ENCODE data around the gene KCNT1. TPM values are rescaled to one million over a fixed set of nuclear protein-coding genes. Genes with fewer than 3 reads are reported as not detected.

The KCNT1 gene
- total RNA-seq, 1 experiment from 2014 or later = 0.51 TPM

DNA sequence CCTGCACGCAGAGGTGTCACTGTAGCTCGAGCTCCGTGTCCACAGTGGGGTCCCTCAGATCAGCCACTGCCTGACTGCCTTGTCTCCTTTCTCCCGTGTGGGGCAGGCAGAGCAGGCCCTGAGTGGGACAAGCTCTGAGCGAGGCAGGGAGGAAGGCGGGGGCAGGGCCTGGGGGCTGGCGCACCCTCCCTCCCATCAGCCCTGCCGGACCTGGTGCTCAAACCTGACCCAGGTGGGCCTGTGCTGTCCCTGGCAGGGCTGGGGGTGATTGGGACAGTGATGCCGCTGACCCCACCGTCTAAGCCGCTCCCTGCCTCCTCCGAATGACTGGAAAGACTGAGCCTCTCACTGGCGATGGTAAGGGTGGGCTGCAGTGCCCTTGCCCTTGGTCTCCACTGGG lies 60.9 kb downstream of the KCNT1 start:
- no peaks in the 10 kb centered on the region for H3K27me3 ChIP-seq
- H3K9me3 ChIP-seq (replicated peaks) = no peaks in the 10 kb centered on the region
- no peaks in the 10 kb centered on the region for H3K36me3 ChIP-seq
- H3K27ac ChIP-seq = no peak overlapping the region
- no peaks in the 10 kb centered on the region for H3K4me1 ChIP-seq
- DNase-seq = no peak
- no peak overlapping the region for H3K4me3 ChIP-seq

DNA sequence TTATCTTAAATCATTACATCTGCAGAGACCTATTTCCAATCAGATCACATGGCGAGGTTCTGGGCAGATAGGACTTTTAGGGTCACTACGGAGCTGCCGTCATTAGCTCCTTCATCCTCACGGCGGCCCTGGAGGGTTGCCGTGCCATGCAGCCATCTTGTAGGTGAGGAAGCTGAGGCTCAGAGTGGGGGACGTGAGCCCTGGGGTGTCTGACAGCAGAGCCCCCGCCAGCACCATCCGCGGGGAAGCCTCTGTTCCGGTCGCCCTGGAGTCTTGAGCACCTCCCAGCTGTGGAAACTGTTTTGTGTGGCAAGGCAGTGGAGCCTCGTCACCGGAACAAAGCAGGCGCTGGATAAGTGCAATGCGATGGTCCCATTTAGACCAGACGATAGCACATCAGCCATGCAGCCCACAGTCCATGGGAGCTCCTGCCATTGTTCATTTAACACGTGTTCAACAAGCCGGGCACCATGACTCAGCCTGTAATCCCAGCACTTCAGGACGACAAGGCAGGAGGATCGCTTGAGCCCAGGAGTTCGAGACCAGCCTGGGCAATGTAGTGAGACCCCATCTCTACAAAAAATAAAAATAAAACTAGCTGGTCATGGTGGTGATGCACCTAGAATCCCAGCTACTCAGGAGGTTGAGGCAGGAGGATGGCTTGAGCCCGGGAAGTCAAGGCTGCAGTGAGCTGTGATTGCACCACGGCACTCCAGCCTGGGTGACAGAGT lies 61.9 kb downstream of the KCNT1 start:
- no peak overlapping the region for H3K4me3 ChIP-seq
- H3K9me3 ChIP-seq (replicated peaks) = no peaks in the 10 kb centered on the region
- DNase-seq = no peak
- no peaks in the 10 kb centered on the region for H3K4me1 ChIP-seq
- no peaks in the 10 kb centered on the region for H3K36me3 ChIP-seq
- H3K27me3 ChIP-seq = no peaks in the 10 kb centered on the region
- no peak overlapping the region for H3K27ac ChIP-seq

DNA sequence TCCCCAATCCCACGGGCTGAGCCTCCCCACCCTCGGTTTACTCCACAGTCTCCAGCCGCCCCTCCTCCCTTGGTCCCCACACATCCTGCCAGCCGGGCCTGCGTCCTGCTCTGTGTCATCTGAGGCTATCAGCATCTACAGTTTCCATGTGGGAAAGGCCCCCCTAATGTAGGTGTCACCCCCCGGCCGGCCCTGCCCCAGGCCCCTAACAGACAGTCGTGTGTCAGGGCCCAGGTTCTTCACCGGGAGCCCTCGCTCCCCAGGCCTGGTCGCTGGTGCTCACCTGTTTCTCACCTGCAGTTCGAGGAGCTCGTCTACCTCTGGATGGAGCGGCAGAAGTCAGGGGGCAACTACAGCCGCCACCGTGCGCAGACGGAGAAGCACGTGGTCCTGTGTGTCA lies 62.7 kb downstream of the KCNT1 start:
- H3K27ac ChIP-seq = no peak overlapping the region
- H3K4me1 ChIP-seq = no peaks in the 10 kb centered on the region
- no peaks in the 10 kb centered on the region for H3K9me3 ChIP-seq (replicated peaks)
- H3K4me3 ChIP-seq = no peak overlapping the region
- DNase-seq = no peak
- H3K27me3 ChIP-seq = no peaks in the 10 kb centered on the region
- H3K36me3 ChIP-seq = no peaks in the 10 kb centered on the region

DNA sequence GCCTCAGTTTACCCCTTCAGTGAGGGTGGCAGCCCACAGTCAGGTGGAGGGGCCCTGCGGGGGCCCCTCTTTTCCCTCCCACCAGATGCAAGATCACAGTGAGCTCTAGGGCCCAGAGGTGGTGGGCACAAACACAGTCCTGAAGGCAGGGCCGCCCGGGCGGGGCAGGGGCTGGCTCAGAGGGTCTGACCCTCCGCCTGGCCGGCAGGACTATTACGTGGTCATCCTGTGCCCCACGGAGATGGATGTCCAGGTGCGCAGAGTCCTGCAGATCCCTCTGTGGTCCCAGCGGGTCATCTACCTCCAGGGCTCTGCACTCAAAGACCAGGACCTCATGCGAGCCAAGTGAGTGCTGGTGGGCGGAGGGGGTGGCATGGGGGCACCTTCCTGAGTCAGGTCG lies 63.4 kb downstream of the KCNT1 start:
- Histone ChIP-seq H3K9me3 (replicated peaks) (no peaks in the 10 kb centered on the region), H3K27me3 (no peaks in the 10 kb centered on the region), H3K4me1 (no peaks in the 10 kb centered on the region), H3K36me3 (no peaks in the 10 kb centered on the region), H3K27ac (no peak overlapping the region), H3K4me3 (no peak overlapping the region)
- no peak for DNase-seq

DNA sequence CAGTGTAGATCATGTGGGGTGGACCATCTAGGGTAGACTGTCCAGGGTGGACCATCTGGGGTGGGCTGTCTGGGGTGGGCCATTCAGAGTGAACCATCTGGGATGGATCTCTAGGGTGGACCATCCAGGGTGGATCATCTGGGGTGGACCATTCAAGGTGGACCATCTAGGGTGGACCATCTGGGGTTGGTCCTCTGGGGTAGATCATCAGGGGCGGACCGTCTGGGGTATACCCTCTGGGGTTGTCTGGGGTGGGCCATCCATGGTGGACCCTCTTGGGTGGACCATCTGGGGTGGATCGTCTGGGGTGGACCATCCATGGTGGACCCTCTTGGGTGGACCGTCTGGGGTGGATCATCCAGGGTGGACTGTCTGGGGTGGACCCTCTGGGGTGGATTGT lies 64.3 kb downstream of the KCNT1 start:
- Histone ChIP-seq H3K36me3 (no peaks in the 10 kb centered on the region), H3K27ac (no peak overlapping the region), H3K9me3 (replicated peaks) (no peaks in the 10 kb centered on the region), H3K27me3 (no peaks in the 10 kb centered on the region), H3K4me3 (no peak overlapping the region), H3K4me1 (no peaks in the 10 kb centered on the region)
- DNase-seq = no peak

DNA sequence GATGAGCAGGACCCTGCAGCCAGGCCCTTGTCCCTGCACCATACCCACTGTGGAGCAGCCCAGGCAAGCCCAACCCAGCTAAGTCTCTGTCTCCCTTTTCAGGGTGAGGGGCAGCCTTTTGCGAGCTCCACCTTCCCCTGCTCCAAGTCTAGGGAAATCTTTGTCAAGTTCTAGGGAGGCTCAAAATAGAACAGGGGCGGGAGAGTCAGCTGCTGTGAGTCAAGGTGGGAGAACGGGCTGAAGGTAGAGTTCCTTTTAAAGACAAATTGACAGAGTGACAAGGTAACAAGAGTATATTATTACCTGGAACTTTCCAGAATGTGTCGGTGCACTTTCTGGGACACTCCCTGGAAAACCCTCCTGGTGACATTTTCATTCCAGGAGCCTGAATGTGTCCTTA lies 64.7 kb downstream of the KCNT1 start:
- no peaks in the 10 kb centered on the region for H3K36me3 ChIP-seq
- no peak overlapping the region for H3K4me3 ChIP-seq
- no peaks in the 10 kb centered on the region for H3K9me3 ChIP-seq (replicated peaks)
- H3K27me3 ChIP-seq = no peaks in the 10 kb centered on the region
- no peak for DNase-seq
- no peaks in the 10 kb centered on the region for H3K4me1 ChIP-seq
- no peak overlapping the region for H3K27ac ChIP-seq

DNA sequence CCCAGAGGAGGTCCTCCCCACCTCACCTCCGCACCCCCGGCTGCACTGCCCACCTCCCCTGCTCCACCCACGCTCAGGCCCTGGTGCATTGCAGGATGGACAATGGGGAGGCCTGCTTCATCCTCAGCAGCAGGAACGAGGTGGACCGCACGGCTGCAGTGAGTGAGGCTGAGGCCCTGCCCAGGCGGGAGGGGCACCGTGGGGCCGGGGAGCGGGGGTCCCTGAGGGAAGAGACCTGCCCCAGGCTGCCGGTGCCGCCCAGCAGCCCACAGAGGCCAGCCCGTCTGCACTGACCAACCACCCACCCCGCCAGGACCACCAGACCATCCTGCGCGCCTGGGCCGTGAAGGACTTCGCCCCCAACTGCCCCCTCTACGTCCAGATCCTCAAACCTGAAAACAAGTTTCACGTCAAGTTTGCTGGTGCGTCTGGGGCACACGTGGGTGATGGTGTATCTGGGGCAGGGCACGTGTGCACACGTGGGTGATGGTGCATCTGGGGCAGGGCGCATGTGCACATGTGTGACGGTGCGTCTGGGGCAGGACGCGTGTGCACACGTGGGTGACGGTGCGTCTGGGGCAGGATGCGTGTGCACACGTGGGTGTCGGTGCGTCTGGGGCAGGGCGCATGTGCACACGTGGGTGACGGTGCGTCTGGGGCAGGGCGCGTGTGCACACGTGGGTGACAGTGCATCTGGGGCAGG lies 66.7 kb downstream of the KCNT1 start:
- no peaks in the 10 kb centered on the region for H3K4me1 ChIP-seq
- H3K27me3 ChIP-seq = no peaks in the 10 kb centered on the region
- no peak overlapping the region for H3K4me3 ChIP-seq
- no peaks in the 10 kb centered on the region for H3K9me3 ChIP-seq (replicated peaks)
- no peaks in the 10 kb centered on the region for H3K36me3 ChIP-seq
- no peak for DNase-seq
- H3K27ac ChIP-seq = no peak overlapping the region

DNA sequence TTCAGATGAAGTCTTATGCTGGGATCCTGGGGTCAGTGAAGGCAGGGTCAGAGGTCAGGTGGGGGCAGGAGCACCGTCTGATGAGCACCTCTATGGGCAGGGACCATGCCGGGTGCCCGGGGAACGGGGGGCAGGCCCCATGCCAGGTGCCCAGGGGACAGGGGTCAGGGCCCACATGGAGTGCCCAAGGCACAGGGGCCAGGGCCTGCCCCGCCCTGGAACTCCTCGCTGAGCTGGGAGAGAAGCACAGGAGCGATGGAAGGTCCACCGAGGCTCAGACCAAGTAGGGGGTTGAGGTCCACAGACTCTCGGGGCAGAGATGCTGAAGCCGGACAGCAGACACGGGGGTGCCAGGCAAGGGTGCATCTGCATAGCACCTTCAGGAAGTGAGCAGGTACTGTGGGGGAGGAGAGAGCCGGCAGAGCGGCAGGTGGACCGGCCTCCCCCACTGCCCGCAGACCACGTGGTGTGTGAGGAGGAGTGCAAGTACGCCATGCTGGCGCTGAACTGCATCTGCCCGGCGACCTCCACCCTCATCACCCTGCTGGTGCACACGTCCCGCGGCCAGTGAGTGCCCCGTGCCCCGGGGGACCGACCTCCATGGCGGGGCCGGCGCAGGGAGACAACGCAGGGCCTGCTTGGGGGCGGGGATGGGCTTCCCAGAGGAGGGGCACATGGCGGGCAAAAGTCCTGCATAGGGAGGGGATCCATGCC lies 67.7 kb downstream of the KCNT1 start:
- Histone ChIP-seq H3K4me1 (no peaks in the 10 kb centered on the region), H3K27ac (no peak overlapping the region), H3K4me3 (no peak overlapping the region), H3K36me3 (no peaks in the 10 kb centered on the region), H3K27me3 (no peaks in the 10 kb centered on the region), H3K9me3 (replicated peaks) (no peaks in the 10 kb centered on the region)
- DNase-seq = no peak

DNA sequence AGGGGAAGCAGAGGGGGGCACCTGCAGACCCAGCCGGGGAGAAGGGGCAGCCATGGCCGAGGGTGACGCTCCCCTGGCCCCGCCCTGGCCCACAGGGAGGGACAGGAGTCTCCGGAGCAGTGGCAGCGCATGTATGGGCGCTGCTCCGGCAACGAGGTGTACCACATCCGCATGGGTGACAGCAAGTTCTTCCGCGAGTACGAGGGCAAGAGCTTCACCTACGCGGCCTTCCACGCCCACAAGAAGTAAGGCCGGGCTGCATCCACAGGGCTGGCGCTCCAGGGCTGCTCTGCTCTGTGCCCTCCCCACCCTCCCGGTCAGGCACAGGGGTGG lies 68.2 kb downstream of the KCNT1 start:
- H3K4me1 ChIP-seq = no peaks in the 10 kb centered on the region
- H3K27ac ChIP-seq = no peak overlapping the region
- H3K9me3 ChIP-seq (replicated peaks) = no peaks in the 10 kb centered on the region
- H3K27me3 ChIP-seq = no peaks in the 10 kb centered on the region
- no peak for DNase-seq
- no peak overlapping the region for H3K4me3 ChIP-seq
- H3K36me3 ChIP-seq = no peaks in the 10 kb centered on the region

DNA sequence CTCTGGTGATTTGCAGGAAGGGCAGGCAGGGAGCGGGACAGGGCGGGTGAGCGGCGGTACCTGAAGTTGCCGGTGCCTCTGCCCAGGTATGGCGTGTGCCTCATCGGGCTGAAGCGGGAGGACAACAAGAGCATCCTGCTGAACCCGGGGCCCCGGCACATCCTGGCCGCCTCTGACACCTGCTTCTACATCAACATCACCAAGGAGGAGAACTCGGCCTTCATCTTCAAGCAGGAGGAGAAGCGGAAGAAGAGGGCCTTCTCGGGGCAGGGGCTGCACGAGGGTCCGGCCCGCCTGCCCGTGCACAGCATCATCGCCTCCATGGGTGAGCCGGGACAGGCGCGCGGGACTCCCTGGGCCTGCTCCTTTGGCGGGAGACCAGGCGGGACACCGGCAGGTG lies 68.8 kb downstream of the KCNT1 start:
- Histone ChIP-seq H3K4me1 (no peaks in the 10 kb centered on the region), H3K36me3 (no peaks in the 10 kb centered on the region), H3K9me3 (replicated peaks) (no peaks in the 10 kb centered on the region), H3K27ac (no peak overlapping the region), H3K4me3 (no peak overlapping the region), H3K27me3 (no peaks in the 10 kb centered on the region)
- DNase-seq = no peak

DNA sequence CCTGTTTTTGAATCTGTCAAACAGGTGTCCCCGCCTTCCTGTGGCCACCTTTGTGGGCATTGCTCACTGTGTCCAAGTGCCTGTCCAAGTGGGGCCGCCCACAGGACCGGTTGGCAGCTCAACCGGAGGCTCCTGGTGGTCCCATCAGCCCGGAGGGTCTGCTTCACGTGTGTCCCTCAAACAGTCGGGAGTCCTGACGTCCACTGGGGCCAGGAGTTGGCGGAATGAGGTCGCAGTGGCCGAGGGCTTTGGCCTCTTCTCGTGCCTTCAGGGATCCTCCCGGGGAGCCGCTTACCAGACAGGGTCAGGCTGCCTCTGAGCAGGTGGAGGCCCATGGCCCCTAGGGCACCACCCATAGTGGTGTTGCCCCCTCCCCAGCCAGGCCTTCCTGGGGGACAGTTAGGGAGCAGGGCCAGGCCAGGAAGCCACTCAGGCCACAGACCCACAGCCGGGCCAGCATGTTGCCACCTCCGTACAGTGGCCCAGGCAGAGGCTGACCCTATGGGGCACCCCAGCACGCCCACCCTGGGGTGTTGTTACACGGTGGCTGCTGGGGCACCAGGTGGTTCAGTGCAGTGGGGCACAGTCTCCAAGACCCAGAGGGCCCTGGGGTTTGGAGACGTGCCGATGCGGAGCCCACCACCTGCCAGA lies 69.5 kb downstream of the KCNT1 start:
- Histone ChIP-seq H3K4me1 (no peaks in the 10 kb centered on the region), H3K9me3 (replicated peaks) (no peaks in the 10 kb centered on the region), H3K27me3 (no peaks in the 10 kb centered on the region), H3K4me3 (no peak overlapping the region), H3K27ac (no peak overlapping the region), H3K36me3 (no peaks in the 10 kb centered on the region)
- no peak for DNase-seq

DNA sequence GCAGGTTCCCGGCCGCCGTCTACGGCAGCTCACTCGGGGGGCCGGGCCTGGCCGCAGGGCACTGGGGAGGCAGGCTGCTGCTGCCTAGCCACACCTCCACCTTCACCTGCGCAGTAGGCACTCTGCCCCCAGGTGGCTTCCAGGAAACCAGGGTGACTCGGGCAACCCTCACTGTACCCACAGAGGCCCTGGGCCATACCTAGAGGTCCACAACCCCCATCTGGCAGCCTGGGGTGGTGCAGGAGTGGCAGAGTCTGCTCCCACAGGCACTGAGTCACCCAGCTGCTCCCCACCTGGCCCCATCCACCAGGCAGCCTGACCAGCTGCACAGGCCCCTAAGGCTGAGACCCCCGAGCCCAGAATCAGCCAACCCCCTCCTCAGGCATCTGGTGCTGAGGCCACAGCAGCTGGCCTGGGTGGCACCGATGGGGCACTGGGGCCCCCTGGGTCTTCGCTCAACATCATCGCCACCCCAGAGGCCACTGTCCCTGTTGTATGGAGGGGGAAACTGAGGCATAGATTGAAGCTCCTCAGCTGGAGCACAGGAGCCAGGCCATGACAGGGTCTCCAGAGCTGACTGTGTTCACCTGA lies 70.2 kb downstream of the KCNT1 start:
- Histone ChIP-seq H3K4me1 (no peaks in the 10 kb centered on the region), H3K36me3 (no peaks in the 10 kb centered on the region), H3K27ac (no peak overlapping the region), H3K27me3 (no peaks in the 10 kb centered on the region), H3K9me3 (replicated peaks) (no peaks in the 10 kb centered on the region), H3K4me3 (no peak overlapping the region)
- no peak for DNase-seq

DNA sequence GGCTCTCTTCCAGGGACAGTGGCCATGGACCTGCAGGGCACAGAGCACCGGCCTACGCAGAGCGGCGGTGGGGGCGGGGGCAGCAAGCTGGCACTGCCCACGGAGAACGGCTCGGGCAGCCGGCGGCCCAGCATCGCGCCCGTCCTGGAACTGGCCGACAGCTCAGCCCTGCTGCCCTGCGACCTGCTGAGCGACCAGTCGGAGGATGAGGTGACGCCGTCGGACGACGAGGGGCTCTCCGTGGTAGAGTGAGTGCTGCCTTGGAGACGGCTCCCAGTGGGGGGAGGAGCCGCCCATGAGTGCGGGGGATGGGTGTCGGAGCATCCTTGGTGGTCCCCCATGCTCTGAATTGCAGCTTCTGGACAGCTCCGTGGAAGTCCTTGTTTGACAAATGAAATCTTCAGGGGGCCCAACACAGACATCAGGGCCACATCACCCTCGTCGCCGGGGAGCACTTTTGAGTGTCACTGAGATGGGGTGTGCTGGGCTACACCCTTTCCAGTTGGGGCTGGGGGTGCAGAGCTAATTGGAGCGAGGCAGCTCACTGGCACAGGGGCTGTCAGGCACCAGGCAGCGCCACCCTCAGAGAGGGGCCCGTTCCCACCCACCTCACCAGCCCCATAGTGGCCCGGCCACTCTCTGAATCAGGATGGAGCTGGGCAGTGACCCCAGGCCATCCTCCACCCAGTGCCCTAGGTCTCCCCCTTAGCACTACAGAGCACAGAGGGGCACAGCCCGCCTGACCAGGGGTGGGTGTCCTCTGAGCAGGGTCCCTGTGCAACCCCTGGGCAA lies 70.9 kb downstream of the KCNT1 start:
- H3K4me3 ChIP-seq = no peak overlapping the region
- no peak for DNase-seq
- H3K36me3 ChIP-seq = no peaks in the 10 kb centered on the region
- no peaks in the 10 kb centered on the region for H3K9me3 ChIP-seq (replicated peaks)
- H3K27me3 ChIP-seq = no peaks in the 10 kb centered on the region
- no peaks in the 10 kb centered on the region for H3K4me1 ChIP-seq
- H3K27ac ChIP-seq = no peak overlapping the region

DNA sequence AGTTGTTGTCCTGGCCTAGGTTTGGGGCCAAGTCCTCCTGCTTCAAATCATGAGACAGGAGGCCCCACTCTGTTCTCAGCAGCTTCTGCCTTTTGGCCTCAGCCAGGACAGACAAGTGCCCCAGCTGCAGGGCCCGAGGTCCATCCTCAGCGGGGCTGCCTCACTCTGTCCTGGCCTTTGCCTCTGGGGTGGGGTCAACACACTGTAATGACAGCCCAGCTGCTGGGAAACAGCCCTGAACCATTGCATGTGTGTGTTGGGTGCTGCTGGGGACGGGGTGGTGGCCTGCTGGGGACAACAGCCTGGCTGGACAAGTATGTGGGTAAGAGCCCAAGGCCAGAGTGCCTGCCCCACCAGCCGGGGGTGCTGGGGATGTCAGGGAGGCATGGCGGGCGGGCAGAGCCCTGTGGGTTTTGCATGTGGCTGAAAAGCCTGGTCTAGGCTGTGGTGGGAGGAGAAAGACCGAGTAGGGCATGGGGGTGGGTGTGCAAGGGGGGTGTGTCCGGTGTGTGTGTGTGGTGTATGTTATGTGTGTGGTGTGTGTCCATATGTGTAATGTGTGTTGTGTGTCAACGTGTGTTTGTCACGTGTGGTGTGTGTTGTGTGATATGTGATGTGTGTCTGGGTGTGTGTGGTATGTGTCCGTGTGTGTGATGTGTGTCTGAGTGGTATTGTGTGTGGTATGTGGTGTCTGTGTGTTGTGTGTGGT lies 71.7 kb downstream of the KCNT1 start:
- H3K9me3 ChIP-seq (replicated peaks) = no peaks in the 10 kb centered on the region
- H3K4me1 ChIP-seq = no peaks in the 10 kb centered on the region
- H3K36me3 ChIP-seq = no peaks in the 10 kb centered on the region
- H3K27ac ChIP-seq = no peak overlapping the region
- no peak for DNase-seq
- no peak overlapping the region for H3K4me3 ChIP-seq
- H3K27me3 ChIP-seq = no peaks in the 10 kb centered on the region

Measured in SJCRH30 (cell line).